Measurements from ENCODE around the gene SPOCK1.

The SPOCK1 gene

GRCh38 chr5:137318027-137318426 is 181.1 kb downstream of the SPOCK1 start:
- Histone ChIP-seq H3K4me1 (ENCODE audit: insufficient read depth, low read length) (no peaks in the 10 kb centered on the region), H2AFZ (ENCODE audit: low read depth, low read length) (no peak overlapping the region), H3K27me3 (ENCODE audit: insufficient read depth, low read length, poor library complexity) (peaks cover 35% of the 10 kb centered on the region), H3K9me3 (ENCODE audit: insufficient read depth, low read length, severe bottlenecking) (no peaks in the 10 kb centered on the region), H3K27ac (ENCODE audit: low read length) (no peak overlapping the region), H3K4me2 (ENCODE audit: insufficient read depth, low read length) (no peak overlapping the region), H3K79me2 (ENCODE audit: insufficient read depth, low read length) (no peaks in the 10 kb centered on the region), H3K4me3 (ENCODE audit: low read depth in 1 of 2, low read length in 2 of 2) (no peak overlapping the region), H4K20me1 (ENCODE audit: insufficient read depth, low read length) (no peaks in the 10 kb centered on the region), H3K9ac (ENCODE audit: low read depth, low read length) (no peak overlapping the region), H3K36me3 (ENCODE audit: insufficient read depth, low read length) (no peaks in the 10 kb centered on the region)
- DNase-seq (no peak), ATAC-seq (ENCODE audit: insufficient read depth, low read depth) (no peak)
- TF ChIP-seq EZH2 (IDR thresholded peaks at IDR 0.05; ENCODE audit: borderline replicate concordance, low read depth, low read length, severe bottlenecking), result no peak
- TF ChIP-seq, protein P1, sequence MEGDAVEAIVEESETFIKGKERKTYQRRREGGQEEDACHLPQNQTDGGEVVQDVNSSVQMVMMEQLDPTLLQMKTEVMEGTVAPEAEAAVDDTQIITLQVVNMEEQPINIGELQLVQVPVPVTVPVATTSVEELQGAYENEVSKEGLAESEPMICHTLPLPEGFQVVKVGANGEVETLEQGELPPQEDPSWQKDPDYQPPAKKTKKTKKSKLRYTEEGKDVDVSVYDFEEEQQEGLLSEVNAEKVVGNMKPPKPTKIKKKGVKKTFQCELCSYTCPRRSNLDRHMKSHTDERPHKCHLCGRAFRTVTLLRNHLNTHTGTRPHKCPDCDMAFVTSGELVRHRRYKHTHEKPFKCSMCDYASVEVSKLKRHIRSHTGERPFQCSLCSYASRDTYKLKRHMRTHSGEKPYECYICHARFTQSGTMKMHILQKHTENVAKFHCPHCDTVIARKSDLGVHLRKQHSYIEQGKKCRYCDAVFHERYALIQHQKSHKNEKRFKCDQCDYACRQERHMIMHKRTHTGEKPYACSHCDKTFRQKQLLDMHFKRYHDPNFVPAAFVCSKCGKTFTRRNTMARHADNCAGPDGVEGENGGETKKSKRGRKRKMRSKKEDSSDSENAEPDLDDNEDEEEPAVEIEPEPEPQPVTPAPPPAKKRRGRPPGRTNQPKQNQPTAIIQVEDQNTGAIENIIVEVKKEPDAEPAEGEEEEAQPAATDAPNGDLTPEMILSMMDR (IDR thresholded peaks at IDR 0.05; ENCODE audit: borderline replicate concordance, extremely low read depth, low read length, poor library complexity, severe bottlenecking), result no peak

- no peak overlapping the region for H3K9ac ChIP-seq (ENCODE audit: low read depth, low read length)
- H3K79me2 ChIP-seq (ENCODE audit: insufficient read depth, low read length), result no peaks in the 10 kb centered on the region
- H2AFZ ChIP-seq (ENCODE audit: low read depth, low read length), result no peak overlapping the region
- no peak overlapping the region for H3K27ac ChIP-seq (ENCODE audit: low read length)
- ATAC-seq (ENCODE audit: insufficient read depth, low read depth) (no peak), DNase-seq (no peak)
- no peak overlapping the region for H3K4me3 ChIP-seq (ENCODE audit: low read depth in 1 of 2, low read length in 2 of 2)
- no peaks in the 10 kb centered on the region for H3K9me3 ChIP-seq (ENCODE audit: insufficient read depth, low read length, severe bottlenecking)
- H3K27me3 ChIP-seq (ENCODE audit: insufficient read depth, low read length, poor library complexity), result peaks cover 39% of the 10 kb centered on the region
- H3K36me3 ChIP-seq (ENCODE audit: insufficient read depth, low read length), result no peaks in the 10 kb centered on the region
- H4K20me1 ChIP-seq (ENCODE audit: insufficient read depth, low read length), result no peaks in the 10 kb centered on the region
- no peaks in the 10 kb centered on the region for H3K4me1 ChIP-seq (ENCODE audit: insufficient read depth, low read length)
- TF ChIP-seq, protein P1 (IDR thresholded peaks at IDR 0.05; ENCODE audit: borderline replicate concordance, extremely low read depth, low read length, poor library complexity, severe bottlenecking), result no peak
- no peak for TF ChIP-seq EZH2 (IDR thresholded peaks at IDR 0.05; ENCODE audit: borderline replicate concordance, low read depth, low read length, severe bottlenecking)
- no peak overlapping the region for H3K4me2 ChIP-seq (ENCODE audit: insufficient read depth, low read length)
Measured at GRCh38 chr5:137316346-137316736, 182.8 kb downstream of the SPOCK1 start.

- no peak for TF ChIP-seq EZH2 (IDR thresholded peaks at IDR 0.05; ENCODE audit: borderline replicate concordance, low read depth, low read length, severe bottlenecking)
- TF ChIP-seq, protein P1 (IDR thresholded peaks at IDR 0.05; ENCODE audit: borderline replicate concordance, extremely low read depth, low read length, poor library complexity, severe bottlenecking), result no peak
- DNase-seq (no peak), ATAC-seq (ENCODE audit: insufficient read depth, low read depth) (no peak)
Measured at GRCh38 chr5:137315534-137316345, 183.4 kb downstream of the SPOCK1 start.

More at GRCh38 chr5:137315534-137316345, 183.4 kb downstream of the SPOCK1 start:
- Histone ChIP-seq H3K27me3 (ENCODE audit: insufficient read depth, low read length, poor library complexity) (peaks cover 39% of the 10 kb centered on the region), H3K4me2 (ENCODE audit: insufficient read depth, low read length) (no peak overlapping the region), H2AFZ (ENCODE audit: low read depth, low read length) (no peak overlapping the region), H3K36me3 (ENCODE audit: insufficient read depth, low read length) (no peaks in the 10 kb centered on the region), H4K20me1 (ENCODE audit: insufficient read depth, low read length) (no peaks in the 10 kb centered on the region), H3K4me3 (ENCODE audit: low read depth in 1 of 2, low read length in 2 of 2) (no peak overlapping the region), H3K4me1 (ENCODE audit: insufficient read depth, low read length) (no peaks in the 10 kb centered on the region), H3K9ac (ENCODE audit: low read depth, low read length) (no peak overlapping the region), H3K79me2 (ENCODE audit: insufficient read depth, low read length) (no peaks in the 10 kb centered on the region), H3K27ac (ENCODE audit: low read length) (no peak overlapping the region), H3K9me3 (ENCODE audit: insufficient read depth, low read length, severe bottlenecking) (no peaks in the 10 kb centered on the region)
